Tibial nerve (tissue), 4 donors: Measurements from ENCODE around the gene AUTS2. TPM values are rescaled to one million over a fixed set of nuclear protein-coding genes. Genes with fewer than 3 reads are reported as not detected.

ENCODE experiments used
- DNase-seq, 2 donors: peaks; one replicate each; pipeline ENCODE4 v3.0.0-alpha.2; 2019; ENCODE audit warnings: low spot score in 2 of 2
- H3K27ac ChIP-seq, 4 donors: fragments of 200-600 bp; sonication (generic) in 3 of 4; one replicate each; pipeline ENCODE4 v1.5.1; 2017 to 2019; ENCODE audit warnings: mild to moderate bottlenecking in 1 of 4
- H3K27me3 ChIP-seq, 2 donors: fragments of 200-600 bp; sonication (generic) in 1 of 2; one replicate each; pipeline versions ENCODE4 v1.5.1 to v1.6.0; 2017 to 2019
- H3K36me3 ChIP-seq, 3 donors: fragments of 200-600 bp; sonication (generic); one replicate each; pipeline ENCODE4 v1.5.1; 2018 to 2019
- H3K4me1 ChIP-seq, 4 donors: fragments of 200-600 bp; sonication (generic) in 3 of 4; one replicate each; pipeline ENCODE4 v1.5.1; 2017 to 2019
- H3K4me3 ChIP-seq, 4 donors: fragments of 200-600 bp; sonication (generic) in 3 of 4; one replicate each; pipeline ENCODE4 v1.5.1; 2017 to 2019; ENCODE audit warnings: mild to moderate bottlenecking in 1 of 4, moderate library complexity in 1 of 4
- H3K9me3 ChIP-seq, 4 donors: fragments of 200-600 bp; sonication (generic) in 3 of 4; one replicate each; pipeline ENCODE4 v1.5.1; 2017 to 2019
- EP300 ChIP-seq, 2 donors: sonication (generic); formaldehyde crosslinking; IDR thresholded peaks; one replicate each; pipeline ENCODE4 v1.6.1; 2017; ENCODE audit warnings: antibody characterized with exemption in 2 of 2, mild to moderate bottlenecking in 1 of 2
- POLR2A ChIP-seq, 2 donors: fragments of 450-650 bp; IDR thresholded peaks; one replicate each; pipeline ENCODE4 v1.6.1; 2017; ENCODE audit warnings: antibody characterized with exemption in 2 of 2, mild to moderate bottlenecking in 2 of 2, moderate library complexity in 2 of 2
- WGBS, 2 donors: methylation state at CpG; one replicate each; pipeline ENCODE4 v1.1.5; 2018; 5-methylcytosine and 5-hydroxymethylcytosine counted together
- total RNA-seq, 4 donors: library from RNA; depleted of rRNA; stranded (reverse); fragments of >200 nt; gene quantifications; one replicate each; pipeline ENCODE4 v1.1.0, GENCODE V29; 2016
- TF ChIP-seq, protein P1 (sequence below), 5 experiments: fragments of 200-600 bp in 3 of 5; fragments of 450-650 bp in 2 of 5; sonication (generic) in 3 of 5; IDR thresholded peaks; one replicate each; pipeline ENCODE4 v1.5.1; 2016 to 2019; ENCODE audit warnings: antibody characterized with exemption in 5 of 5, mild to moderate bottlenecking in 3 of 5, moderate library complexity in 2 of 5

Gene AUTS2
- total RNA-seq, 4 donors from 2014 or later: 56.6 to 87.9 (median 71.6) TPM

DNA sequence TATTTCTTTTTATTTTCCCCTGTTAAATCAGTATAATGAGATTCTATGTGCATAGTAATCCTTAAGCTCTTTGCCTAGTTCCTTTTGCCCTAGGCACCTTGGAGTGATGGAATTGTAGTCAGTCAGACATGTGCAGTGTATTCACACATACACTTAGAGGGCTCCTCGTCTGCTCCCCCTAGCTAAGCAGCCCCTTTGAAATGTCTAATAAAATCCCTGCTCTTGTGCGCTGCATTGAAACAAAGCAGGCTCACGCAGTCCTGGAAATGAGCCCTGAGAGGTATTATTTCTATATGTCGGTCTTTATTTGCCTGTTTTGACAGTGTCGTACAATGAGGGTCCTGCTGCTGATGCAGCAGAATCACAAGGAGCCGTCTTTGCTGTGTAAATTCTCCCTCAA lies 258.7 kb downstream of the AUTS2 start:
- WGBS, 2 donors: 87 to 88% methylated on average over 6 of the region's 6 CpGs
- no peak for DNase-seq

DNA sequence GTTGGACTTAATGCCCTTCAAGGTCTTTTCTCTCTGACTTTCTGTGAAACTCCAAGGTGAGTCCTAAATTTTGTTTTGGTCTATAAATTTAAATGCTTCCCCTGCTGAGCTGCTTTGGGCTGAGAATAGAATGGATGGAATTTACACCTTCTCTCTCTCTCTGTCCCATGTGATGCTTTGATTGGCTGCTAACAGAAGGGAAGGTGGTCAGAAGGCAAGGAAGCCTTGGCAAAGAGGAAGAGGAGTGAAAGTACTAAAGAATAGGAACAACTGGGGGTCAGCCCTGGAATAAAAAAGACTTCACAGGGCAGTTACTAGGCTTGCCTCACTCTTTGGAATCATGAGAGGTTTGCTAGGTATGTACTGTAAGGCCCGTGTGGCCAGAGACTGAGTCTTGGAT lies 260.2 kb downstream of the AUTS2 start:
- Histone ChIP-seq H3K4me1 (no peaks in the 10 kb centered on the region), H3K27ac (no peak overlapping the region), H3K36me3 (no peaks in the 10 kb centered on the region), H3K4me3 (no peak overlapping the region), H3K9me3 (no peaks in the 10 kb centered on the region), H3K27me3 (no peaks in the 10 kb centered on the region)
- no peak for DNase-seq
- WGBS, 2 donors: 77 to 85% methylated on average over 1 of the region's 1 CpG
- TF ChIP-seq, protein P1, sequence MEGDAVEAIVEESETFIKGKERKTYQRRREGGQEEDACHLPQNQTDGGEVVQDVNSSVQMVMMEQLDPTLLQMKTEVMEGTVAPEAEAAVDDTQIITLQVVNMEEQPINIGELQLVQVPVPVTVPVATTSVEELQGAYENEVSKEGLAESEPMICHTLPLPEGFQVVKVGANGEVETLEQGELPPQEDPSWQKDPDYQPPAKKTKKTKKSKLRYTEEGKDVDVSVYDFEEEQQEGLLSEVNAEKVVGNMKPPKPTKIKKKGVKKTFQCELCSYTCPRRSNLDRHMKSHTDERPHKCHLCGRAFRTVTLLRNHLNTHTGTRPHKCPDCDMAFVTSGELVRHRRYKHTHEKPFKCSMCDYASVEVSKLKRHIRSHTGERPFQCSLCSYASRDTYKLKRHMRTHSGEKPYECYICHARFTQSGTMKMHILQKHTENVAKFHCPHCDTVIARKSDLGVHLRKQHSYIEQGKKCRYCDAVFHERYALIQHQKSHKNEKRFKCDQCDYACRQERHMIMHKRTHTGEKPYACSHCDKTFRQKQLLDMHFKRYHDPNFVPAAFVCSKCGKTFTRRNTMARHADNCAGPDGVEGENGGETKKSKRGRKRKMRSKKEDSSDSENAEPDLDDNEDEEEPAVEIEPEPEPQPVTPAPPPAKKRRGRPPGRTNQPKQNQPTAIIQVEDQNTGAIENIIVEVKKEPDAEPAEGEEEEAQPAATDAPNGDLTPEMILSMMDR (IDR thresholded peaks at IDR 0.05): no peak
- TF ChIP-seq EP300 (IDR thresholded peaks at IDR 0.05) (no peak), POLR2A (IDR thresholded peaks at IDR 0.05) (no peak)

More for the DNA sequence above, 258.7 kb downstream of the AUTS2 start:
- TF ChIP-seq, protein P1 (IDR thresholded peaks at IDR 0.05): no peak
- TF ChIP-seq EP300 (IDR thresholded peaks at IDR 0.05) (no peak), POLR2A (IDR thresholded peaks at IDR 0.05) (no peak)
- no peak overlapping the region for H3K27ac ChIP-seq
- H3K36me3 ChIP-seq: no peaks in the 10 kb centered on the region
- no peaks in the 10 kb centered on the region for H3K27me3 ChIP-seq
- H3K9me3 ChIP-seq: no peaks in the 10 kb centered on the region
- H3K4me3 ChIP-seq: no peak overlapping the region
- no peaks in the 10 kb centered on the region for H3K4me1 ChIP-seq

DNA sequence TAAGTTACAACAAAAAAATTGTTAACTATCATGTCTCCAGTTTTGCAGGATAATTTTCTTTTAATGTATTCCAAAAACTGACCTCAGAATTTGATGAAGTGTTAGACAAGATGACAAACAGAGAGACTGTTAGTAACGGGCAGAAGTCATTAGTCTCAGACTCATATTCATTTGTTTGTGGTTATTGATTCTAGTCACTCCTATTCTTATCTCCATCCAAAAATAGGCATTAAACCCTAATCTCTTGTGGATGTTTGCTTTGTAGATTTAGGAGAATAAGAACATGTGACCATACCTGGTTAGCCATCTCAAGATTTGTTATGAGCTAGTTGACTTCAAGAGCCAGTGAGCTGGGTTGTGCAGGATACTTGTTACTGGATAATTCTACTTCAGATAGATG lies 261.1 kb downstream of the AUTS2 start:
- 65 to 70% methylated on average over 1 of the region's 1 CpG for WGBS, 2 donors
- Histone ChIP-seq H3K27me3 (no peaks in the 10 kb centered on the region), H3K4me3 (no peak overlapping the region), H3K4me1 (peaks cover 0 to 1% (median 0%) of the 10 kb centered on the region in 4 donors), H3K9me3 (no peaks in the 10 kb centered on the region), H3K27ac (no peak overlapping the region), H3K36me3 (no peaks in the 10 kb centered on the region)
- no peak for TF ChIP-seq EP300 (IDR thresholded peaks at IDR 0.05)
- no peak for TF ChIP-seq POLR2A (IDR thresholded peaks at IDR 0.05)
- TF ChIP-seq, protein P1 (IDR thresholded peaks at IDR 0.05): no peak
- DNase-seq: no peak

DNA sequence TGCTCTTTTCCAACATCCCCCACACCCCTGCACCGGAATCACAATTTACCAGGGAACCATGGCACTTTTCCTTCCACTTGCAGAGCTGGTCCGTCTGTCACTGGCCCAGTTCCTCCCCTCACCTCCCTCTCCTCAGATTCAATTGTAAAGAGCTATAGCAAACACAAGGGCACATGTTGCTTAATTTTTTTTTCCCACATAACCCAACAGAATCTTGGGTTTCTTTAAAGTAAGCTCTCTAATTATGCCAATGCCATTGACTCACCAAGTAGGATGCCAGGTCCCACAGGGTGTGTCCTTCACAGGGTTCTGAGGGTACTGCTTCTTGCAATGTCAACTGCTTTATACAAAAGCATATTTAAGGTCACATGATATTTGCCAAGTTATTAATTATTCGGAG lies 262.2 kb downstream of the AUTS2 start:
- no peak for TF ChIP-seq EP300 (IDR thresholded peaks at IDR 0.05)
- no peak for TF ChIP-seq POLR2A (IDR thresholded peaks at IDR 0.05)
- TF ChIP-seq, protein P1 (IDR thresholded peaks at IDR 0.05): no peak
- H3K4me1 ChIP-seq: peaks cover 0 to 3% (median 0%) of the 10 kb centered on the region in 4 donors
- DNase-seq: no peak
- no peak overlapping the region for H3K27ac ChIP-seq
- no peak overlapping the region for H3K4me3 ChIP-seq
- H3K9me3 ChIP-seq: no peaks in the 10 kb centered on the region
- no peaks in the 10 kb centered on the region for H3K27me3 ChIP-seq
- 88% methylated on average over 3 of the region's 3 CpGs for WGBS, 2 donors
- H3K36me3 ChIP-seq: no peaks in the 10 kb centered on the region

DNA sequence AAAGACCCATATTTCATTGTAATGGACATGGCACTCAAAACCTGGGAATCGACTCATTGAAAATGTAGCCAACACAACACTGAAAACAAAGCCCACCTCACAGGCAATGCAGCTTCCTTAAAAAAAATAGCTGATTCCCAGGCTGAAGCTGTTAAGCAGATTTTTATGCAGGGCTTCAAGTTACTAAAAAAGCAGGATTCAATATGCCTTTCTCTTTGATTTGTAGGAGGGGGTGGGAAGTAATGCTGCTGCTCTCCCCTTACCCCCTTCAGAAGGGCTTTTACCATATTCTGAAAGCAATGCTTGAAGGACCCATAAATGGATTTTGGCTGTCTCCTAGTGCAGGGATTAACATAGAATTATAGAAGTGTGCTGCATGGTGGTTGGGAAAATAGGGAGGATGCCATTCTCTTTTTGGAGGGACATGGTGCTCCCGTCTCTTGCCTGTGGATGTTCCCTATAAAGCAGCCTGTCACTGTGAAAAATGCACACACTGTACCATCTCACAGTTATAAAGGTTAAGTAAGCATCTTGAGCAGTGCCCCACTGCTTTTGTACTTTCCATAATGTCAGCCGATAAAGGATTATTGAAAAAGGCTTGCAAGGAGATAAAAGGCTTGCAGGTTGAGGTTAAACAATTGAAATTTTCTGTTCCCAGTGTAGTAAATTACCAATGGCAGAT lies 262.8 kb downstream of the AUTS2 start:
- TF ChIP-seq EP300 (IDR thresholded peaks at IDR 0.05) (no peak), POLR2A (IDR thresholded peaks at IDR 0.05) (no peak)
- TF ChIP-seq, protein P1 (IDR thresholded peaks at IDR 0.05): no peak
- no peaks in the 10 kb centered on the region for H3K9me3 ChIP-seq
- DNase-seq: no peak
- H3K36me3 ChIP-seq: no peaks in the 10 kb centered on the region
- peaks cover 0 to 3% (median 0%) of the 10 kb centered on the region in 4 donors for H3K4me1 ChIP-seq
- 87 to 89% methylated on average over 3 of the region's 3 CpGs for WGBS, 2 donors
- H3K27ac ChIP-seq: no peak overlapping the region
- H3K27me3 ChIP-seq: no peaks in the 10 kb centered on the region
- no peak overlapping the region for H3K4me3 ChIP-seq
